ENCODE data around the gene CRY2.
A peak's percentile ranks its signal among the peaks of the same experiment; 100 is the strongest.

CRY2 gene

DNA sequence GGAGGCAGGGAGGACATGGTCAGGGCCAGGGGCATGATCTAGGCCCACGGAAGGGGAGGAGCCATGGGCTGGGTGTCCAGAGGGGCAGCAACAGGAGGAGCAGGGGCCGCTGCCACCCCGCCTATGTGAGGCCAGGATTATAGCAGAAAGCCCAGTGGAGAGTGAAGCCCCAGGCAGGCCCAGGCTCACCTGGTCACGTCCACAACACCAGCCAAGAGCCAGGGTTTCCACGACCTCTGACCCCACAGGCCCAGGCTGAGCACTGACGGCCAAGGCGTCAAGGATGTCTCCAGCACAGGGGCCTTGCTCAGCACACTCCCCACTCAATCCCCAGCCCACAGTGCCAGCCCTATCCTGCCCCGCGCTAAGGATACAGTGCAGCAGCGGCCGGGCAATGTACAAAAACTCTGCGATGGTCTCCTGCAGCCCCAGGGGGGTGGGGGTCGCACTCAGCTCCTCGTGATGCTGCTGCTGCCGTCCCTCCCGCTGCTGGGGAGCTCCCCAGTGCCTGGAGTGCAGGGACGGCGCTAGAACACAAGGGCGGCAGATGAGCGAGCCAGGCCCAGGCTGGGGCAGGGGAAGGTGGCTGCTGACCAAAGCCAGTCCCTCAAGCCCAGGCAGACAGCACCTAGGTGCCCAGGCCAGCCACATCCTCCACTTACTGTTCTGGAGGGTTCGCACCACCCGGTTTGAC lies 66.8 kb downstream of the CRY2 start:
- Histone ChIP-seq H3K4me1 (ENCODE audit: control insufficient read depth, low read length) (peaks cover 22% of the 10 kb centered on the region), H3K27ac (ENCODE audit: low read depth, low read length) (no peak overlapping the region), H3K9me2 (replicated peaks; ENCODE audit: control insufficient read depth, low read length) (no peaks in the 10 kb centered on the region), H3K79me2 (ENCODE audit: control insufficient read depth, low read length) (peaks cover 24% of the 10 kb centered on the region), H3K4me3 (ENCODE audit: low read length) (no peak overlapping the region), H3K9me3 (ENCODE audit: control insufficient read depth, insufficient read depth, low read length) (no peaks in the 10 kb centered on the region), H3K36me3 (ENCODE audit: control insufficient read depth, low read length) (peaks cover 56% of the 10 kb centered on the region), H3K27me3 (ENCODE audit: control insufficient read depth, low read length) (no peaks in the 10 kb centered on the region), H3K4me2 (ENCODE audit: low read length) (no peak overlapping the region), H4K20me1 (ENCODE audit: control insufficient read depth, insufficient read depth, low read depth, low read length) (peaks cover 13% of the 10 kb centered on the region), H3F3A (ENCODE audit: control insufficient read depth, insufficient read depth) (peaks cover 6% of the 10 kb centered on the region)
- no peak for TF ChIP-seq EZH2phosphoT487 (IDR thresholded peaks at IDR 0.05; ENCODE audit: borderline replicate concordance, low read length)
- TF ChIP-seq, protein P1, sequence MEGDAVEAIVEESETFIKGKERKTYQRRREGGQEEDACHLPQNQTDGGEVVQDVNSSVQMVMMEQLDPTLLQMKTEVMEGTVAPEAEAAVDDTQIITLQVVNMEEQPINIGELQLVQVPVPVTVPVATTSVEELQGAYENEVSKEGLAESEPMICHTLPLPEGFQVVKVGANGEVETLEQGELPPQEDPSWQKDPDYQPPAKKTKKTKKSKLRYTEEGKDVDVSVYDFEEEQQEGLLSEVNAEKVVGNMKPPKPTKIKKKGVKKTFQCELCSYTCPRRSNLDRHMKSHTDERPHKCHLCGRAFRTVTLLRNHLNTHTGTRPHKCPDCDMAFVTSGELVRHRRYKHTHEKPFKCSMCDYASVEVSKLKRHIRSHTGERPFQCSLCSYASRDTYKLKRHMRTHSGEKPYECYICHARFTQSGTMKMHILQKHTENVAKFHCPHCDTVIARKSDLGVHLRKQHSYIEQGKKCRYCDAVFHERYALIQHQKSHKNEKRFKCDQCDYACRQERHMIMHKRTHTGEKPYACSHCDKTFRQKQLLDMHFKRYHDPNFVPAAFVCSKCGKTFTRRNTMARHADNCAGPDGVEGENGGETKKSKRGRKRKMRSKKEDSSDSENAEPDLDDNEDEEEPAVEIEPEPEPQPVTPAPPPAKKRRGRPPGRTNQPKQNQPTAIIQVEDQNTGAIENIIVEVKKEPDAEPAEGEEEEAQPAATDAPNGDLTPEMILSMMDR (IDR thresholded peaks at IDR 0.05; ENCODE audit: low read depth, low read length, poor library complexity, severe bottlenecking) = no peak

DNA sequence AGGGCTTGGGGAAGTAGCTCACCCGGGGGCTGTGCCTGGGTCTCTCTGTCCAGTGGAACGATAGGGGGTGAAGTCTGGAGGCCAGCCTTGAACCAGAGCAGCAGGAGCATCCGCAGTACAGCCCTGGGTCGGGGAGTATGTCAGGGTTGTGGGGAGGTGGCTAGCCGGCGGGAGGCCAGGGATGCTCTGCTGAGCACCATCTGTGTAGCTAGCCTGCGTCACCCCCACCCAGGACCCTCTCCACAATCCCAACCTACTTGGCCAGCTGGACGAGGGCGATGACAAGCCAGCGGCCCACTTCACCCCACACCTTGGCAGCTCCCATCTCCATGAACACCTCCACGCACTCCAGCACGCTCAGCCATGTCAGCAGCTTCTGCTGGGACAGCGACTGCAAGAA lies 68.2 kb downstream of the CRY2 start:
- Histone ChIP-seq H3K27me3 (ENCODE audit: control insufficient read depth, low read length) (no peaks in the 10 kb centered on the region), H3K27ac (ENCODE audit: low read depth, low read length) (no peak overlapping the region), H3K36me3 (ENCODE audit: control insufficient read depth, low read length) (peaks cover 47% of the 10 kb centered on the region), H3K4me2 (ENCODE audit: low read length) (no peak overlapping the region), H3K9me3 (ENCODE audit: control insufficient read depth, insufficient read depth, low read length) (no peaks in the 10 kb centered on the region), H4K20me1 (ENCODE audit: control insufficient read depth, insufficient read depth, low read depth, low read length) (peaks cover 13% of the 10 kb centered on the region), H3F3A (ENCODE audit: control insufficient read depth, insufficient read depth) (peaks cover 13% of the 10 kb centered on the region), H3K9me2 (replicated peaks; ENCODE audit: control insufficient read depth, low read length) (no peaks in the 10 kb centered on the region), H3K4me3 (ENCODE audit: low read length) (no peak overlapping the region), H3K79me2 (ENCODE audit: control insufficient read depth, low read length) (peaks cover 24% of the 10 kb centered on the region), H3K4me1 (ENCODE audit: control insufficient read depth, low read length) (peaks cover 36% of the 10 kb centered on the region)
- TF ChIP-seq EZH2phosphoT487 (IDR thresholded peaks at IDR 0.05; ENCODE audit: borderline replicate concordance, low read length) = no peak
- TF ChIP-seq, protein P1 (IDR thresholded peaks at IDR 0.05; ENCODE audit: low read depth, low read length, poor library complexity, severe bottlenecking) = no peak

- Histone ChIP-seq H3K9me3 (ENCODE audit: control insufficient read depth, insufficient read depth, low read length) (no peaks in the 10 kb centered on the region), H3K9me2 (replicated peaks; ENCODE audit: control insufficient read depth, low read length) (no peaks in the 10 kb centered on the region), H3K27ac (ENCODE audit: low read depth, low read length) (peak overlapping the region; percentile 84), H4K20me1 (ENCODE audit: control insufficient read depth, insufficient read depth, low read depth, low read length) (peaks cover 16% of the 10 kb centered on the region), H3K36me3 (ENCODE audit: control insufficient read depth, low read length) (peaks cover 43% of the 10 kb centered on the region), H3F3A (ENCODE audit: control insufficient read depth, insufficient read depth) (peaks cover 24% of the 10 kb centered on the region), H3K4me3 (ENCODE audit: low read length) (peak overlapping the region; percentile 100), H3K4me2 (ENCODE audit: low read length) (peak overlapping the region; percentile 92), H3K4me1 (ENCODE audit: control insufficient read depth, low read length) (peaks cover 54% of the 10 kb centered on the region), H3K27me3 (ENCODE audit: control insufficient read depth, low read length) (no peaks in the 10 kb centered on the region), H3K79me2 (ENCODE audit: control insufficient read depth, low read length) (peaks cover 24% of the 10 kb centered on the region)
- no peak for TF ChIP-seq EZH2phosphoT487 (IDR thresholded peaks at IDR 0.05; ENCODE audit: borderline replicate concordance, low read length)
- TF ChIP-seq, protein P1 (IDR thresholded peaks at IDR 0.05; ENCODE audit: low read depth, low read length, poor library complexity, severe bottlenecking) = no peak
Observed at GRCh38 chr11:45917286-45917622, 70.0 kb downstream of the CRY2 start.
